K562 (cell line): ENCODE results near the gene SNAPC3. TPM values are rescaled to one million over a fixed set of nuclear protein-coding genes. Genes with fewer than 3 reads are reported as not detected.

Experiments
- ATAC-seq: fragments of 200-7000 bp; cut with Tn5 transposase; 3 replicates; pipeline ENCODE4 v1.9.1; 2020; ENCODE audit warnings: moderate library complexity
- BruUV-seq: library from RNA; stranded (reverse); fragments of 400-500 nt; replicated peaks from 2 replicates; lab custom pipeline; 2021; lab: Mats Ljungman, UMichigan
- CTCF ChIA-PET: fragments of 300-600 bp; formaldehyde crosslinking; extraction: SDS; loops from one replicate; lab custom pipeline; 2021; ENCODE audit warnings: low intra/inter-chr PET ratio; lab: Yijun Ruan, JAX
- POLR2A ChIA-PET: fragments of 300-600, 350-650 bp; sonication (Branson Sonifier 250); formaldehyde crosslinking; extraction: SDS; loops from one replicate; lab custom pipeline; 2021; ENCODE audit warnings: antibody characterized with exemption, inconsistent platforms; lab: Yijun Ruan, JAX
- DNase-seq, 4 experiments: peaks; one replicate each; pipeline versions ENCODE4 v3.0.0 to v3.0.0-alpha.2; 2011 to 2018; ENCODE audit warnings: low spot score in 3 of 4, mixed read lengths in 3 of 4; ENCODE audit errors: extremely low read depth in 1 of 4
- FAIRE-seq: peaks from 2 replicates; lab custom pipeline; 2011; peaks lifted over from hg19 to GRCh38; lab: Jason Lieb, UNC
- H2AFZ ChIP-seq: 2 replicates; pipeline ENCODE4 v1.6.0; 2011; ENCODE audit warnings: low read depth, low read length, control low read depth, inconsistent platforms
- H3K27ac ChIP-seq: fragments of 200-600 bp; 3 replicates; pipeline ENCODE4 v1.8.0; 2011; ENCODE audit warnings: low read depth, mild to moderate bottlenecking, control low read depth, inconsistent platforms, low read length, moderate library complexity, mixed read lengths; ENCODE audit errors: extremely low read depth
- H3K27me3 ChIP-seq, 2 experiments: fragments of 300-600 bp in 1 of 2; 2 replicates in 1 of 2; 3 replicates in 1 of 2; pipeline versions ENCODE4 v1.6.0 to v1.8.0; 2011; ENCODE audit warnings: inconsistent platforms in 2 of 2, low read length in 2 of 2, mild to moderate bottlenecking in 1 of 2, mixed read lengths in 1 of 2, moderate library complexity in 1 of 2; ENCODE audit not compliant: control insufficient read depth in 2 of 2, insufficient read depth in 2 of 2
- H3K36me3 ChIP-seq: fragments of 300-600 bp; 3 replicates; pipeline ENCODE4 v1.8.0; 2011; ENCODE audit warnings: mild to moderate bottlenecking, low read length, inconsistent platforms; ENCODE audit not compliant: control insufficient read depth, insufficient read depth
- H3K4me1 ChIP-seq, 2 experiments: fragments of 200-600 bp in 1 of 2; replicated peaks in 1 of 2; 2 replicates in 1 of 2; 3 replicates in 1 of 2; pipeline versions ENCODE4 v1.5.1 to v1.8.0; 2011; ENCODE audit warnings: inconsistent platforms in 2 of 2, low read length in 2 of 2, mild to moderate bottlenecking in 1 of 2, mixed read lengths in 1 of 2, moderate library complexity in 1 of 2; ENCODE audit not compliant: control insufficient read depth in 2 of 2, insufficient read depth in 2 of 2
- H3K4me2 ChIP-seq: 2 replicates; pipeline ENCODE4 v1.6.1; 2011; ENCODE audit warnings: low read length, control low read depth, inconsistent platforms, mixed read lengths; ENCODE audit not compliant: insufficient read depth
- H3K4me3 ChIP-seq: fragments of 200-600 bp; sonication (generic), shearing (Covaris generic); 2 replicates; pipeline ENCODE4 v1.5.1; 2016; ENCODE audit warnings: control low read depth, inconsistent platforms
- H3K79me2 ChIP-seq: fragments of 200-600 bp; 3 replicates; pipeline ENCODE4 v1.8.0; 2011; ENCODE audit warnings: low read length, inconsistent platforms; ENCODE audit not compliant: control insufficient read depth, insufficient read depth
- H3K9ac ChIP-seq, 2 experiments: 2 replicates each; pipeline versions ENCODE4 v1.6.0 to v1.6.1; 2011; ENCODE audit warnings: low read depth in 2 of 2, low read length in 2 of 2, control low read depth in 1 of 2, inconsistent platforms in 1 of 2, mild to moderate bottlenecking in 1 of 2, mixed read lengths in 1 of 2; ENCODE audit not compliant: insufficient read depth in 1 of 2
- H3K9me1 ChIP-seq: one replicate; pipeline ENCODE4 v1.6.0; 2011; ENCODE audit warnings: inconsistent platforms, mild to moderate bottlenecking, low read length, moderate library complexity; ENCODE audit not compliant: control insufficient read depth, insufficient read depth
- H3K9me3 ChIP-seq: replicated peaks from 2 replicates; pipeline ENCODE4 v1.5.1; 2011; ENCODE audit warnings: low read depth, low read length, inconsistent platforms; ENCODE audit not compliant: control insufficient read depth, insufficient read depth
- H4K20me1 ChIP-seq: replicated peaks from 2 replicates; pipeline ENCODE4 v1.6.1; 2011; ENCODE audit warnings: low read length, inconsistent platforms, mixed read lengths; ENCODE audit not compliant: control insufficient read depth, insufficient read depth
- CBFA2T2 ChIP-seq: fragments of 450-650 bp; conservative IDR thresholded peaks from 2 replicates; pipeline ENCODE4 v1.6.1; 2017; ENCODE audit warnings: mild to moderate bottlenecking
- E2F5 ChIP-seq: sonication (generic); formaldehyde crosslinking; IDR thresholded peaks from 2 replicates; pipeline ENCODE4 v1.8.0; 2022; ENCODE audit warnings: mild to moderate bottlenecking, missing genetic modification reagents
- FOSL1 ChIP-seq: fragments of 200-800 bp; sonication (Bioruptor generic); conservative IDR thresholded peaks from 2 replicates; pipeline ENCODE4 v1.6.1; 2016; ENCODE audit warnings: missing genetic modification characterization, missing compliant biosample characterization
- FOXK1 ChIP-seq: sonication (generic); formaldehyde crosslinking; IDR thresholded peaks from 2 replicates; pipeline ENCODE4 v1.8.0; 2022; ENCODE audit warnings: missing genetic modification reagents, mild to moderate bottlenecking, borderline replicate concordance
- MAFF ChIP-seq: IDR thresholded peaks from 2 replicates; pipeline ENCODE4 v1.6.1; 2012; ENCODE audit warnings: low read length, improper control_type of control experiment
- NFE2 ChIP-seq: IDR thresholded peaks from 2 replicates; pipeline ENCODE4 v1.6.1; 2014; ENCODE audit warnings: antibody characterized with exemption, low read depth
- PHF21A ChIP-seq: fragments of 450-650 bp; IDR thresholded peaks from 2 replicates; pipeline ENCODE4 v1.6.1; 2017; ENCODE audit warnings: low read depth, borderline replicate concordance
- SP2 ChIP-seq: IDR thresholded peaks from 2 replicates; pipeline ENCODE4 v1.6.1; 2011; ENCODE audit warnings: mild to moderate bottlenecking, low read depth, low read length, moderate library complexity; ENCODE audit not compliant: poor library complexity, severe bottlenecking; ENCODE audit errors: extremely low read depth
- TBL1XR1 ChIP-seq, 2 experiments: IDR thresholded peaks; 2 replicates each; pipeline ENCODE4 v1.6.1; 2012; ENCODE audit warnings: improper control_type of control experiment in 2 of 2, low read length in 2 of 2, mild to moderate bottlenecking in 1 of 2
- ZFP91 ChIP-seq: sonication (generic); formaldehyde crosslinking; IDR thresholded peaks from 2 replicates; pipeline ENCODE4 v1.8.0; 2022; ENCODE audit warnings: mild to moderate bottlenecking, missing genetic modification reagents
- ZNF197 ChIP-seq: fragments of 200-800 bp; sonication (Bioruptor generic); IDR thresholded peaks from 2 replicates; pipeline ENCODE4 v1.6.1; 2016; ENCODE audit warnings: low read depth, missing genetic modification characterization, missing compliant biosample characterization
- whole genome bisulfite sequencing: fragments of 100-300 bp; shearing (Covaris generic); methylation state at CpG from one replicate; pipeline ENCODE4 v1.1.6; 2016; ENCODE audit warnings: low coverage, mixed read lengths; ENCODE audit not compliant: insufficient coverage; ENCODE audit errors: missing lambda C conversion rate; 5-methylcytosine and 5-hydroxymethylcytosine counted together
- in situ Hi-C: fragments of 300-500 bp; cut with MboI; formaldehyde crosslinking; loops from 4 replicates; pipeline ENCODE4 v1.15.0; 2018; ENCODE audit warnings: inconsistent platforms, mixed read lengths
- intact Hi-C: fragments of 100-400 bp; cut with micrococcal nuclease; formaldehyde crosslinking; loops from 2 replicates; pipeline ENCODE4 v1.14.2; 2022
- polyA plus RNA-seq, 8 experiments: library from polyadenylated mRNA; depleted of rRNA in 4 of 8; stranded (reverse) in 5 of 8; unstranded in 3 of 8; fragments of >200 nt; fragmentation: Nextera tagmentation in 2 of 8; fragmentation: Illumina TruSeq in 1 of 8; extraction: Ambion mirVana in 2 of 8; extraction: Trizol in 1 of 8; gene quantifications; 2 replicates each; pipeline versions ENCODE4 v1.2.1 to v1.2.3, GENCODE V29; 2011 to 2014; ENCODE audit warnings: inconsistent platforms in 1 of 8, missing spikeins in 1 of 8
- total RNA-seq, 7 experiments: library from RNA; depleted of rRNA in 6 of 7; stranded (reverse); fragments of >200 nt in 6 of 7; fragmentation: Illumina TruSeq in 2 of 7; extraction: Trizol in 2 of 7; gene quantifications; 2 replicates each; pipeline versions ENCODE4 v1.2.1 to v1.2.3, GENCODE V29; 2011 to 2021; ENCODE audit warnings: low replicate concordance in 1 of 7

SNAPC3 gene
- total and polyA plus RNA-seq, 9 of the 15 experiments (the other 6 are each of a cell fraction or from before 2014, with no cell fraction given): 2.3 to 38.9 (median 19.8) TPM

GRCh38 chr9:15499139-15499538, 76.5 kb downstream of the SNAPC3 start:
- POLR2A ChIA-PET: interaction anchor here (0.9 kb wide), 1 partner anchor 9 kb away, joined by 3 read pairs; no protein-coding TSS in a partner anchor
- DNase-seq: no peak
- CTCF ChIA-PET: no interaction called here

More at GRCh38 chr9:15499139-15499538, 76.5 kb downstream of the SNAPC3 start:
- H3K27me3 ChIP-seq: no peaks in the 10 kb centered on the region
- 94% methylated on average over 2 of the region's 2 CpGs for WGBS
- in situ Hi-C loops (no loop called here), intact Hi-C loops (no loop called here)
- H3K27ac ChIP-seq: no peak overlapping the region
- peaks cover 57% of the 10 kb centered on the region for H3K79me2 ChIP-seq
- H3K4me1 ChIP-seq: no peaks in the 10 kb centered on the region; a peak in 1 of 5 replicates
- H3K9me3 ChIP-seq: no peaks in the 10 kb centered on the region
- H3K9ac ChIP-seq: no peak overlapping the region
- H2AFZ ChIP-seq: no peak overlapping the region
- H3K4me2 ChIP-seq: no peak overlapping the region
- FAIRE-seq (no peak), ATAC-seq (no peak)
- H3K36me3 ChIP-seq: peaks cover 59% of the 10 kb centered on the region; the same call in 2 of the 3 replicates
- no peaks in the 10 kb centered on the region for H4K20me1 ChIP-seq
- H3K9me1 ChIP-seq: no peaks in the 10 kb centered on the region
- H3K4me3 ChIP-seq: no peak overlapping the region
- BruUV-seq: no TSS peak
- TF ChIP-seq MAFF: no peak
- TF ChIP-seq TBL1XR1 (IDR thresholded peaks at IDR 0.05; ENCODE audit: low read length in 2 of 2): no peak
- no peak for TF ChIP-seq CBFA2T2
- TF ChIP-seq E2F5: no peak
- no peak for TF ChIP-seq ZNF197 (CRISPR knock-in tag)
- TF ChIP-seq PHF21A: no peak
- no peak for TF ChIP-seq FOSL1 (tag)
- TF ChIP-seq FOXK1 (CRISPR knock-in tag): no peak
- TF ChIP-seq NFE2: no peak
- TF ChIP-seq ZFP91: no peak
- no peak for TF ChIP-seq SP2
